HFFc6 (cell line): ENCODE results near the gene CIB4. TPM values are rescaled to one million over a fixed set of nuclear protein-coding genes. Genes with fewer than 3 reads are reported as not detected.

Experiments
- DNase-seq: peaks from one replicate; pipeline ENCODE4 v3.0.0-alpha.2; 2018
- H3K27ac Mint-ChIP-seq: 2 replicates; pipeline ENCODE4 v1.8.0; 2020; ENCODE audit warnings: mild to moderate bottlenecking, mixed read lengths
- H3K27me3 Mint-ChIP-seq: 2 replicates; pipeline ENCODE4 v1.8.0; 2021; ENCODE audit warnings: mild to moderate bottlenecking, moderate library complexity, mixed read lengths; ENCODE audit not compliant: insufficient read depth
- H3K36me3 Mint-ChIP-seq: 2 replicates; pipeline ENCODE4 v1.8.0; 2021; ENCODE audit warnings: low read depth, mixed read lengths
- H3K4me1 Mint-ChIP-seq: 2 replicates; pipeline ENCODE4 v1.8.0; 2020; ENCODE audit warnings: low read depth, mixed read lengths
- H3K4me3 Mint-ChIP-seq: 2 replicates; pipeline ENCODE4 v1.8.0; 2020; ENCODE audit warnings: mild to moderate bottlenecking, moderate library complexity, mixed read lengths
- H3K9me3 Mint-ChIP-seq: 2 replicates; pipeline ENCODE4 v1.8.0; 2020; ENCODE audit warnings: mild to moderate bottlenecking, mixed read lengths
- CTCF ChIP-seq: fragments of 200-600 bp; sonication (generic); IDR thresholded peaks from 2 replicates; pipeline ENCODE4 v1.5.0; 2021; ENCODE audit warnings: antibody characterized with exemption, mild to moderate bottlenecking
- total RNA-seq, 6 experiments: library from RNA; stranded (reverse); fragmentation: NEBNext Ultra II Directional; extraction: Animal tissue kit (Norgen Biotek cat#: 25700); gene quantifications; 2 replicates in 1 of 6; 3 replicates in 5 of 6; pipeline ENCODE4 v1.2.3, GENCODE V29; 2021

CIB4 gene
- total RNA-seq, 6 experiments from 2014 or later = not detected

DNA sequence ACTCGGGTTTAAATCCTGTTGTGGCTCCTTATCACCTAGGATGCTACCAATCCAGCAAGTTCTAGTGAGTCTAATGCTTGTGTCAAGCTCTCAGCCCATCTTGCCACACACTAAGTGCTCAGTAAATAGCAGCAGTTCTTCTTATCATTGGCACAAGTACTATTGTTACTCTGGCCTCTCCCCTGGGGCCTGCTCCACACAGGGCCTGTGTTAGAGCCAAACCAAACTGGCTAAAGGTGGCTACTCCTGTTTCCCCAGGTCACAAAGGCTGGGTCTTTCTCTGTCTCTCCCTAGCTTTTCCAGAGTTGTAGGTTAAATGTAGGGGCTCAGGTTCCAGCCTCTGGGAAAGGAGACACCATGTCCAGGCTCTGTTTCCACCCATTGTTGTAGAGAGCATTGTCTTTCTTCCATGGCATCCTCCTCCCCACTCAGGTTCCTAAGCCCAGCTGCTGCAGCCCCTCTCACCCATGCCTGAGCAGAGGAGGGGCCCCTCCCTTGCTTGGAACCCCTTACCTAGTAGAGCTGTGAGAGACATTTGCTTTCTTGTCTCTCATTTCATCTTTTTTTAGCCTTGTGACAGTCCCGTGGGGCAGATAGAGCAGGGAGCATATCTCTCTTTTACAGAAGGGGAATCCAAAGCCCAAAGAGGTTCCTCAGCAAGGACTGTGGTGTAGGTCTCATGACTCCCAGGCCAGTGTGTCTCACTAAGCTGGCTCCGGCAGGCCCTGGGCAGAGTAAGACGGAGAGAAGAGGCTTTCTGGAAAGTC is 106.9 kb downstream of the CIB4 start:
- Mint-ChIP-seq H3K4me1 (peaks cover 9% of the 10 kb centered on the region; the same call in 1 of the 2 replicates), H3K36me3 (no peaks in the 10 kb centered on the region), H3K27ac (no peak overlapping the region), H3K9me3 (no peaks in the 10 kb centered on the region), H3K4me3 (no peak overlapping the region), H3K27me3 (peaks cover 70% of the 10 kb centered on the region)
- TF ChIP-seq CTCF = no peak
- DNase-seq = no peak

- H3K4me1 Mint-ChIP-seq = peaks cover 9% of the 10 kb centered on the region; the same call in 1 of the 2 replicates
- no peak for DNase-seq
- TF ChIP-seq CTCF = no peak
- no peaks in the 10 kb centered on the region for H3K9me3 Mint-ChIP-seq
- H3K4me3 Mint-ChIP-seq = no peak overlapping the region
- H3K36me3 Mint-ChIP-seq = no peaks in the 10 kb centered on the region
- H3K27me3 Mint-ChIP-seq = peaks cover 72% of the 10 kb centered on the region
- H3K27ac Mint-ChIP-seq = no peak overlapping the region
These were observed 107.5 kb downstream of the CIB4 start for GRCh38 chr2:26533661-26534060.

DNA sequence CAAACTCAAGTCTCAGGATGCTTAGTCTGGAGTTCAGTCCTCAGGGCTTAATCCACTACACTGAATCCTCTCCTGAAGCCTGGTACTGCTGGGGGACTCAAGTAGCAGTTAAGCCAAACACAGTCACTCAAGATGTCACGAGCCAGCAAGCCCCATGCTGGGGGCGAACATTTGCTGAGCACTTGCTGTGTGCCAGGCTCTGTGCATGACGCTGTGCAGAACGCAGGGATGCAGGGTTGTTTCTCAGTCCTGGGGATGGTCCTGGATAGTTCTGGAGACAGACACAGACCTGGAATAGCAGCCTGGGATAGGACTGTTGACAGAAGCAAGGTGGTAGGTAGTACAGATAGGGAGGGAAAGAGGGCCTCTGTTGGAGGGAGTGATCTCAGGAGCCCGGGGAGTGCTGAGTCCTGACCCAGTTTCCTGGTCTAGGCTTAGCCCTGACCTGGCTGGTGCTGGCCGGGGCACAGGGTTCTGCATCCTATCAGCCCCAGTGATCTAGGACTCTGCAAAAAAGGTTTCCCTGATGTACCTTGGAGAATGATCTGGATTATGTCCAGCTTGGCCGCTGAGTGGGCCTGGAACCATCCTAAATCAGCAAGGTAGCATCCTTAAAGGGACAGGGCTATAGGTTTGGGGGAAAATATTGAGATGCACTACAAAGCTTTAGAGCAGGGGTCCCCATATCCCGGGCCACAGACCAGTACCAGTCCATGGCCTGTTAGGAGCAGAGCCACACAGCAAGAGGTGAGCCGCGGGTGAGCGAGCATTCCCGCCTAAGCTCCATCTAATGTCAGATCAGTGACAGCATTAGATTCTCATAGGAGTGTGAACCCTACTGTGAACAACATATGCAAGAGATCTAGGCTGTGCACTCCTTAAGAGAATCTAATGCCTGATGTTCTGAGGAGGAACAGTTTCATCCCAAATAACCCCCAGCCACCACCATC is 108.6 kb downstream of the CIB4 start:
- Mint-ChIP-seq H3K4me3 (no peak overlapping the region), H3K27me3 (peaks cover 74% of the 10 kb centered on the region), H3K36me3 (no peaks in the 10 kb centered on the region), H3K27ac (no peak overlapping the region), H3K4me1 (peaks cover 9% of the 10 kb centered on the region; the same call in 1 of the 2 replicates), H3K9me3 (no peaks in the 10 kb centered on the region)
- DNase-seq = no peak
- TF ChIP-seq CTCF = no peak

Other genes starting within 250 kb of the CIB4 start
- not detected for gene DRC1, start 239.4 kb downstream of the CIB4 start, total RNA-seq
- gene OTOF, start 163.2 kb downstream of the CIB4 start, total RNA-seq = under 1 TPM in 1 of 6 experiments, not detected in 5; 0.05 TPM
- gene KCNK3, start 51.4 kb upstream of the CIB4 start, total RNA-seq = not detected
- 10 to 100 TPM; 34.1 to 44.5 (median 38.7) TPM for gene SLC35F6, start 122.9 kb upstream of the CIB4 start, total RNA-seq
- gene CENPA, start 144.7 kb upstream of the CIB4 start, total RNA-seq = 10 to 100 TPM in 5 of 6 experiments, 1 to 10 TPM in 1; 8.7 to 20.4 (median 17.5) TPM
- not detected for gene DPYSL5, start 206.8 kb upstream of the CIB4 start, total RNA-seq